Right atrium auricular region (tissue), 2 donors: ENCODE data around the gene ZBTB43. TPM values are rescaled to one million over a fixed set of nuclear protein-coding genes. Genes with fewer than 3 reads are reported as not detected.

Experiments
- DNase-seq: peaks from one replicate; pipeline ENCODE4 v3.0.0-alpha.2; 2019; ENCODE audit warnings: low spot score
- H3K27ac ChIP-seq, 2 donors: fragments of 200-600 bp; sonication (generic); 1 replicate in 1 of 2; 2 replicates in 1 of 2; pipeline ENCODE4 v1.5.1; 2016 to 2019
- H3K27me3 ChIP-seq, 2 donors: fragments of 200-600 bp; sonication (generic); one replicate each; pipeline versions ENCODE4 v1.5.1 to v1.6.0; 2017 to 2019
- H3K36me3 ChIP-seq: fragments of 200-600 bp; sonication (generic); one replicate; pipeline ENCODE4 v1.5.1; 2016
- H3K4me1 ChIP-seq, 2 donors: fragments of 200-600 bp; sonication (generic); one replicate each; pipeline versions ENCODE4 v1.5.1 to v1.6.0; 2017 to 2019
- H3K4me3 ChIP-seq, 2 donors: fragments of 200-600 bp; sonication (generic); 1 replicate in 1 of 2; 2 replicates in 1 of 2; pipeline ENCODE4 v1.5.1; 2017 to 2019; ENCODE audit warnings: mild to moderate bottlenecking in 1 of 2, moderate library complexity in 1 of 2
- H3K9me3 ChIP-seq, 2 donors: fragments of 200-600 bp; sonication (generic); one replicate each; pipeline ENCODE4 v1.5.1; 2019
- CTCF ChIP-seq, 2 donors: fragments of 200-600 bp; sonication (generic); IDR thresholded peaks; one replicate each; pipeline ENCODE4 v1.5.1; 2019; ENCODE audit warnings: antibody characterized with exemption in 2 of 2
- total RNA-seq, 2 donors: library from RNA; depleted of rRNA; stranded (reverse); fragments of >200 nt; gene quantifications; one replicate each; pipeline ENCODE4 v1.1.0, GENCODE V29; 2016

Gene ZBTB43
- total RNA-seq, 2 donors from 2014 or later, result 11.8 to 15.1 TPM

- Histone ChIP-seq H3K27me3 (no peaks in the 10 kb centered on the region), H3K27ac (no peak overlapping the region), H3K36me3 (peaks cover 24% of the 10 kb centered on the region), H3K4me1 (peaks cover 0 to 16% of the 10 kb centered on the region in 2 donors), H3K4me3 (no peak overlapping the region), H3K9me3 (no peaks in the 10 kb centered on the region)
- DNase-seq, result no peak
- no peak for TF ChIP-seq CTCF (IDR thresholded peaks at IDR 0.05)
These were observed 76.1 kb downstream of the ZBTB43 start for GRCh38 chr9:126880947-126881332.

GRCh38 chr9:126882746-126883145 is 77.9 kb downstream of the ZBTB43 start:
- Histone ChIP-seq H3K27me3 (no peaks in the 10 kb centered on the region), H3K4me3 (no peak overlapping the region), H3K9me3 (no peaks in the 10 kb centered on the region), H3K36me3 (peaks cover 24% of the 10 kb centered on the region), H3K4me1 (peaks cover 0 to 16% of the 10 kb centered on the region in 2 donors), H3K27ac (no peak overlapping the region)
- TF ChIP-seq CTCF (IDR thresholded peaks at IDR 0.05), result no peak
- DNase-seq, result no peak

- no peak for TF ChIP-seq CTCF (IDR thresholded peaks at IDR 0.05)
- peaks cover 0 to 16% of the 10 kb centered on the region in 2 donors for H3K4me1 ChIP-seq
- DNase-seq, result no peak
- H3K27me3 ChIP-seq, result no peaks in the 10 kb centered on the region
- no peaks in the 10 kb centered on the region for H3K9me3 ChIP-seq
- no peak overlapping the region for H3K27ac ChIP-seq
- peaks cover 24% of the 10 kb centered on the region for H3K36me3 ChIP-seq
- no peak overlapping the region for H3K4me3 ChIP-seq
These were observed 78.8 kb downstream of the ZBTB43 start for GRCh38 chr9:126883636-126884035.

- Histone ChIP-seq H3K4me1 (peaks cover 0 to 16% of the 10 kb centered on the region in 2 donors), H3K4me3 (no peak overlapping the region), H3K27ac (no peak overlapping the region), H3K27me3 (no peaks in the 10 kb centered on the region), H3K36me3 (peaks cover 15% of the 10 kb centered on the region), H3K9me3 (no peaks in the 10 kb centered on the region)
- DNase-seq, result no peak
- no peak for TF ChIP-seq CTCF (IDR thresholded peaks at IDR 0.05)
These were observed 80.3 kb downstream of the ZBTB43 start for GRCh38 chr9:126885131-126885641.

- no peak for DNase-seq
- Histone ChIP-seq H3K36me3 (peaks cover 7% of the 10 kb centered on the region), H3K4me1 (peaks cover 0 to 11% of the 10 kb centered on the region in 2 donors), H3K27me3 (no peaks in the 10 kb centered on the region), H3K4me3 (no peak overlapping the region), H3K27ac (no peak overlapping the region), H3K9me3 (no peaks in the 10 kb centered on the region)
- no peak for TF ChIP-seq CTCF (IDR thresholded peaks at IDR 0.05)
These were observed 81.4 kb downstream of the ZBTB43 start for GRCh38 chr9:126886034-126886822.
